WTC11 (cell line): ENCODE data around the gene ETV6. TPM values are rescaled to one million over a fixed set of nuclear protein-coding genes. Genes with fewer than 3 reads are reported as not detected.
A peak's percentile ranks its signal among the peaks of the same experiment; 100 is the strongest.

Source experiments
- ATAC-seq: fragments of 200-7000 bp; cut with Tn5 transposase; 2 replicates; pipeline ENCODE4 v1.10.0; 2021; ENCODE audit warnings: mild to moderate bottlenecking, moderate library complexity
- CTCF ChIA-PET: fragments of 300-600 bp; sonication (Branson Sonifier 250); formaldehyde crosslinking; loops from one replicate; lab custom pipeline; 2021; ENCODE audit warnings: antibody characterized with exemption; lab: Charles Lee
- POLR2A ChIA-PET: fragments of 350-600 bp; sonication (Branson Sonifier 250); formaldehyde crosslinking; loops from one replicate; lab custom pipeline; 2021; ENCODE audit warnings: antibody characterized with exemption; lab: Charles Lee
- DNase-seq: peaks from one replicate; pipeline ENCODE4 v3.0.0; 2021; ENCODE audit warnings: low spot score
- H3K27ac Mint-ChIP-seq: 2 replicates; pipeline ENCODE4 v1.8.0; 2021; ENCODE audit warnings: mixed read lengths
- H3K27me3 Mint-ChIP-seq: 2 replicates; pipeline ENCODE4 v1.8.0; 2021; ENCODE audit warnings: low read depth, mild to moderate bottlenecking, moderate library complexity, mixed read lengths
- H3K36me3 Mint-ChIP-seq: 2 replicates; pipeline ENCODE4 v1.8.0; 2021; ENCODE audit warnings: mixed read lengths
- H3K4me1 Mint-ChIP-seq: 2 replicates; pipeline ENCODE4 v1.8.0; 2022; ENCODE audit warnings: mixed read lengths
- H3K4me3 Mint-ChIP-seq: 2 replicates; pipeline ENCODE4 v1.8.0; 2021; ENCODE audit warnings: mild to moderate bottlenecking, moderate library complexity, mixed read lengths
- H3K9me3 Mint-ChIP-seq: 2 replicates; pipeline ENCODE4 v1.8.0; 2021; ENCODE audit warnings: mixed read lengths
- CREB1 ChIP-seq: sonication (generic); formaldehyde crosslinking; IDR thresholded peaks from 2 replicates; pipeline ENCODE4 v1.8.0; 2023; ENCODE audit warnings: mild to moderate bottlenecking, missing genetic modification reagents
- ELF4 ChIP-seq: sonication (generic); formaldehyde crosslinking; IDR thresholded peaks from 2 replicates; pipeline ENCODE4 v1.8.1; 2022; ENCODE audit warnings: low read depth, mild to moderate bottlenecking, moderate library complexity, missing genetic modification reagents
- FOXP1 ChIP-seq: sonication (generic); formaldehyde crosslinking; IDR thresholded peaks from 2 replicates; pipeline ENCODE4 v1.8.0; 2022; ENCODE audit warnings: missing genetic modification reagents, mild to moderate bottlenecking, moderate library complexity, borderline replicate concordance
- IRF2 ChIP-seq: sonication (generic); formaldehyde crosslinking; IDR thresholded peaks from 2 replicates; pipeline ENCODE4 v1.8.0; 2022; ENCODE audit warnings: low read depth, missing genetic modification reagents, borderline replicate concordance
- JUN ChIP-seq: sonication (generic); formaldehyde crosslinking; IDR thresholded peaks from 2 replicates; pipeline ENCODE4 v1.8.0; 2023; ENCODE audit warnings: mild to moderate bottlenecking, missing genetic modification reagents
- MXD4 ChIP-seq: fragments of 250-450 bp; sonication (Bioruptor Pico); IDR thresholded peaks from 2 replicates; pipeline ENCODE4 v1.8.0; 2021; ENCODE audit warnings: mild to moderate bottlenecking, moderate library complexity, borderline replicate concordance
- NR1H2 ChIP-seq: sonication (generic); formaldehyde crosslinking; IDR thresholded peaks from 2 replicates; pipeline ENCODE4 v1.9.0; 2021; ENCODE audit warnings: mild to moderate bottlenecking, moderate library complexity, missing genetic modification reagents
- RELA ChIP-seq: sonication (generic); formaldehyde crosslinking; IDR thresholded peaks from 2 replicates; pipeline ENCODE4 v1.8.1; 2022; ENCODE audit warnings: missing genetic modification reagents, mild to moderate bottlenecking, borderline replicate concordance
- TCF7 ChIP-seq: sonication (generic); formaldehyde crosslinking; IDR thresholded peaks from 2 replicates; pipeline ENCODE4 v1.8.0; 2022; ENCODE audit warnings: mild to moderate bottlenecking, low read depth, missing genetic modification reagents, moderate library complexity
- TEAD4 ChIP-seq: sonication (generic); formaldehyde crosslinking; IDR thresholded peaks from 2 replicates; pipeline ENCODE4 v1.8.0; 2022; ENCODE audit warnings: mild to moderate bottlenecking, missing genetic modification reagents
- ZNF121 ChIP-seq: sonication (generic); formaldehyde crosslinking; IDR thresholded peaks from 2 replicates; pipeline ENCODE4 v1.8.0; 2023; ENCODE audit warnings: missing genetic modification reagents
- ZNF138 ChIP-seq: sonication (generic); formaldehyde crosslinking; conservative IDR thresholded peaks from 2 replicates; pipeline ENCODE4 v1.8.1; 2022; ENCODE audit warnings: mild to moderate bottlenecking, moderate library complexity, missing genetic modification reagents
- ZNF232 ChIP-seq: sonication (generic); formaldehyde crosslinking; IDR thresholded peaks from 2 replicates; pipeline ENCODE4 v1.8.0; 2022; ENCODE audit warnings: mild to moderate bottlenecking, missing genetic modification reagents
- ZNF416 ChIP-seq: fragments of 250-450 bp; sonication (Bioruptor Pico); IDR thresholded peaks from 2 replicates; pipeline ENCODE4 v1.9.0; 2021; ENCODE audit warnings: mild to moderate bottlenecking, inconsistent platforms
- total RNA-seq: library from RNA; stranded (reverse); gene quantifications from 3 replicates; pipeline ENCODE4 v1.2.3, GENCODE V29; 2021
- TF ChIP-seq, protein P1 (sequence below): fragments of 250-450 bp; sonication (Bioruptor Pico); IDR thresholded peaks from 2 replicates; pipeline ENCODE4 v1.8.0; 2021; ENCODE audit warnings: mild to moderate bottlenecking
- TF ChIP-seq, protein P2 (sequence below): sonication (generic); formaldehyde crosslinking; IDR thresholded peaks from 2 replicates; pipeline ENCODE4 v1.8.1; 2022; ENCODE audit warnings: mild to moderate bottlenecking, moderate library complexity, missing genetic modification reagents
- TF ChIP-seq, protein P3 (sequence below): sonication (generic); formaldehyde crosslinking; IDR thresholded peaks from 2 replicates; pipeline ENCODE4 v1.8.1; 2023; ENCODE audit warnings: mild to moderate bottlenecking, missing genetic modification reagents, borderline replicate concordance
- TF ChIP-seq, protein P4 (sequence below): fragments of 250-450 bp; sonication (Bioruptor Pico); IDR thresholded peaks from 2 replicates; pipeline ENCODE4 v1.9.0; 2021; ENCODE audit warnings: mild to moderate bottlenecking
- TF ChIP-seq, protein P5 (sequence below): fragments of 250-450 bp; sonication (Bioruptor Pico); IDR thresholded peaks from 2 replicates; pipeline ENCODE4 v1.9.0; 2021; ENCODE audit warnings: mild to moderate bottlenecking

ETV6 gene
- total RNA-seq, 1 experiment from 2014 or later, result 23.5 TPM

DNA sequence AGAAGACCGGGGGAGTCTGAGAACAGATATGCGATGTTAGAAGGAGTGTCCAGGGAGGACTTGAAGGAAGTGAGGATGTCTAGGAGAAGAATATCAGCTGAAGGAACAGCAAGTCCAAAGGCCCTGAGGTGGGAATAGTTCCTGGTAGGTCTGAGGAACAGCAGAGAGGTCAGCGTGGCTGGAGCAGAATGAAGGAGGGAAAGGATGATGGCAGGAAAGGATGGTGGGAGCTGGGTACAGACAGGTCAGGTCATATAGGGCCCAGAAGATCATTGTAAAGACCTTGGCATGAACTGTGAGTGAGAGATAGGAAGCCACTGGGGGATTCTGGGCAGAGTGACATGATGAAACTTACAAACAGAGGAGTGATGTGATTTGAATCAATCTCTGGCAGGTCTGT lies 171.0 kb downstream of the ETV6 start (continued):
- TF ChIP-seq MXD4 (CRISPR knock-in tag), result no peak
- no peak for TF ChIP-seq CREB1 (CRISPR knock-in tag)
- TF ChIP-seq, protein P1, sequence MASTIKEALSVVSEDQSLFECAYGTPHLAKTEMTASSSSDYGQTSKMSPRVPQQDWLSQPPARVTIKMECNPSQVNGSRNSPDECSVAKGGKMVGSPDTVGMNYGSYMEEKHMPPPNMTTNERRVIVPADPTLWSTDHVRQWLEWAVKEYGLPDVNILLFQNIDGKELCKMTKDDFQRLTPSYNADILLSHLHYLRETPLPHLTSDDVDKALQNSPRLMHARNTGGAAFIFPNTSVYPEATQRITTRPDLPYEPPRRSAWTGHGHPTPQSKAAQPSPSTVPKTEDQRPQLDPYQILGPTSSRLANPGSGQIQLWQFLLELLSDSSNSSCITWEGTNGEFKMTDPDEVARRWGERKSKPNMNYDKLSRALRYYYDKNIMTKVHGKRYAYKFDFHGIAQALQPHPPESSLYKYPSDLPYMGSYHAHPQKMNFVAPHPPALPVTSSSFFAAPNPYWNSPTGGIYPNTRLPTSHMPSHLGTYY (CRISPR knock-in tag), result no peak
- TF ChIP-seq ZNF232, result no peak
- no peak for TF ChIP-seq ELF4

DNA sequence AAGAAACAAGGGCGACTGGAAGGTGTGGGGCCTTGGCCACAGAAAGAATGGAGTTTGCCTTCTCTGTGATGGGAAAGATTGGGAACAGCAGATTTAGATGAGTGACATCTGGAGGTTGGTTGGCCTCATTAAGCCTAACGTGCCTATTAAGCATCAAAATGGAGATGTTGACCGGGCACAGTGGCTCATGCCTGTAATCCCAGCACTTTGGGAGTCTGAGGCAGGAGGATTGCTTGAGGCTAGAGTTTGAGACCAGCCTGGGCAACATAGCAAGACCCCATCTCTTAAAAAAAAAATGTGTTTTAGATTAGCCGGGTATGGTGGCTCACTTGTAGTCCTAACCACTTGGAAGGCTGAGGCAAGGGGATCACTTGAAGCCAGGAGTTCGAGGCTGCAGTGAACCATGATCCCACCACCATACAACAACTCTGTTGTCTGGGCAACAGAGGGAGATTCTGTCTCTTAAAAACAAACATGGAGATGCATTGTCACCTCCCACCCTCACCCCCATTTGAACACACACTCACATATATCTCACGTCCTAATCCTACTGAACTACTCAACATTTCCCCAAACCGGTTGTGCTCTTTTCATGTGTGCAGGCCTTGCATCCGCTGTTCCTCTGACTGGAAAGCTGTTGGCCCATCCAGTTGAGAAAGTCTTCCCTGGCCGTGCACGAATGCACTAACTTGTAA lies 172.1 kb downstream of the ETV6 start:
- peaks cover 47% of the 10 kb centered on the region for H3K4me1 Mint-ChIP-seq
- ChIA-PET CTCF (interaction anchor here (1.3 kb wide), 1 partner anchor 9 kb away, joined by 3 read pairs; no protein-coding TSS in a partner anchor), POLR2A (no interaction called here)

DNA sequence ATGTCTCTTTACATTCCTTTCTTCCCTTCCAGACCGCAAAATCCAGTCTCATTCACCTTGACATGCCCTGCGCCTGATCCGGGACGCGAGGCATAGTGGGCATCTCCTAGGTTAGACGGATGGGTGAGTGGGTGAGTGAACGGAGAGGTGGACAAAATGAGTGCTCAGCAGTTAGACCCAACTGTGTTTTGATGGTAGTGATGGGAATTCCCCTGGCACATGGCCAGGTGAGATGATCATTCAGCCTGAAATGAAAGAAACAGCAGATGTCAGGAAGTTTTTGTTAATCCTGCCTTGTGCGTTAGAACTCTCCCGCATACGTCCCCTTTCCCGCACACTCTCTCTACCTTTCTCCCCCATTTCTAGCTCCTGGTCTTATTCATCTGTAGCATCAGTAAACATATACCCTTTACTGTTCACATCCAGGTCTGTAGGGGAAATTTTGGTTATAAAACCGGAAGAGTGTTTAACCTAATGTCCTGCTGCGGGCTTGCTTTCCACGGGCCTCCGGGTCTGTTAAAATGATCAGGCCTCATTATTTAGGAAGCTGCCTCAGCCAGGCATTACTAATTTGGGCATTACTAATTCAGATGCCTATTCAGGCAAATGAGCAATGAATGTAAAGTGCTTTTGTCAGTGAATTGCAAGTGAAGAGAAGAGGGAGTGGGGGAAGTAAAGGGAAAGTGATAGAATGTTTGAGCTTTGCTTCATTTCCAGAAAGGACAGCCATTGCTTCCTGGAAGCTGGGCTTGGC lies 172.8 kb downstream of the ETV6 start:
- ChIA-PET POLR2A (no interaction called here), CTCF (interaction anchor here (0.5 to 1.3 kb wide), 2 partner anchors 9 to 38 kb away, joined by 3 read pairs; no protein-coding TSS in a partner anchor)
- peaks cover 4% of the 10 kb centered on the region; the same call in 1 of the 2 replicates for H3K36me3 Mint-ChIP-seq
- peaks cover 44% of the 10 kb centered on the region for H3K4me1 Mint-ChIP-seq
- ATAC-seq, result no peak
- H3K4me3 Mint-ChIP-seq, result no peak overlapping the region
- H3K27ac Mint-ChIP-seq, result peak overlapping the region; percentile 91
- no peak for DNase-seq
- H3K27me3 Mint-ChIP-seq, result no peaks in the 10 kb centered on the region
- peaks cover 3% of the 10 kb centered on the region; the same call in 1 of the 2 replicates for H3K9me3 Mint-ChIP-seq
- TF ChIP-seq, protein P2, sequence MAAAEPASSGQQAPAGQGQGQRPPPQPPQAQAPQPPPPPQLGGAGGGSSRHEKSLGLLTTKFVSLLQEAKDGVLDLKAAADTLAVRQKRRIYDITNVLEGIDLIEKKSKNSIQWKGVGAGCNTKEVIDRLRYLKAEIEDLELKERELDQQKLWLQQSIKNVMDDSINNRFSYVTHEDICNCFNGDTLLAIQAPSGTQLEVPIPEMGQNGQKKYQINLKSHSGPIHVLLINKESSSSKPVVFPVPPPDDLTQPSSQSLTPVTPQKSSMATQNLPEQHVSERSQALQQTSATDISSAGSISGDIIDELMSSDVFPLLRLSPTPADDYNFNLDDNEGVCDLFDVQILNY (CRISPR knock-in tag), result no peak
- no peak for TF ChIP-seq CREB1 (CRISPR knock-in tag)
- TF ChIP-seq ZNF138 (CRISPR knock-in tag), result no peak
- TF ChIP-seq, protein P3, sequence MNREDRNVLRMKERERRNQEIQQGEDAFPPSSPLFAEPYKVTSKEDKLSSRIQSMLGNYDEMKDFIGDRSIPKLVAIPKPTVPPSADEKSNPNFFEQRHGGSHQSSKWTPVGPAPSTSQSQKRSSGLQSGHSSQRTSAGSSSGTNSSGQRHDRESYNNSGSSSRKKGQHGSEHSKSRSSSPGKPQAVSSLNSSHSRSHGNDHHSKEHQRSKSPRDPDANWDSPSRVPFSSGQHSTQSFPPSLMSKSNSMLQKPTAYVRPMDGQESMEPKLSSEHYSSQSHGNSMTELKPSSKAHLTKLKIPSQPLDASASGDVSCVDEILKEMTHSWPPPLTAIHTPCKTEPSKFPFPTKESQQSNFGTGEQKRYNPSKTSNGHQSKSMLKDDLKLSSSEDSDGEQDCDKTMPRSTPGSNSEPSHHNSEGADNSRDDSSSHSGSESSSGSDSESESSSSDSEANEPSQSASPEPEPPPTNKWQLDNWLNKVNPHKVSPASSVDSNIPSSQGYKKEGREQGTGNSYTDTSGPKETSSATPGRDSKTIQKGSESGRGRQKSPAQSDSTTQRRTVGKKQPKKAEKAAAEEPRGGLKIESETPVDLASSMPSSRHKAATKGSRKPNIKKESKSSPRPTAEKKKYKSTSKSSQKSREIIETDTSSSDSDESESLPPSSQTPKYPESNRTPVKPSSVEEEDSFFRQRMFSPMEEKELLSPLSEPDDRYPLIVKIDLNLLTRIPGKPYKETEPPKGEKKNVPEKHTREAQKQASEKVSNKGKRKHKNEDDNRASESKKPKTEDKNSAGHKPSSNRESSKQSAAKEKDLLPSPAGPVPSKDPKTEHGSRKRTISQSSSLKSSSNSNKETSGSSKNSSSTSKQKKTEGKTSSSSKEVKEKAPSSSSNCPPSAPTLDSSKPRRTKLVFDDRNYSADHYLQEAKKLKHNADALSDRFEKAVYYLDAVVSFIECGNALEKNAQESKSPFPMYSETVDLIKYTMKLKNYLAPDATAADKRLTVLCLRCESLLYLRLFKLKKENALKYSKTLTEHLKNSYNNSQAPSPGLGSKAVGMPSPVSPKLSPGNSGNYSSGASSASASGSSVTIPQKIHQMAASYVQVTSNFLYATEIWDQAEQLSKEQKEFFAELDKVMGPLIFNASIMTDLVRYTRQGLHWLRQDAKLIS, result no peak
- TF ChIP-seq IRF2 (CRISPR knock-in tag), result no peak
- TF ChIP-seq, protein P4, sequence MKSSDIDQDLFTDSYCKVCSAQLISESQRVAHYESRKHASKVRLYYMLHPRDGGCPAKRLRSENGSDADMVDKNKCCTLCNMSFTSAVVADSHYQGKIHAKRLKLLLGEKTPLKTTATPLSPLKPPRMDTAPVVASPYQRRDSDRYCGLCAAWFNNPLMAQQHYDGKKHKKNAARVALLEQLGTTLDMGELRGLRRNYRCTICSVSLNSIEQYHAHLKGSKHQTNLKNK, result no peak
- TF ChIP-seq JUN (CRISPR knock-in tag), result no peak
- no peak for TF ChIP-seq ZNF416 (CRISPR knock-in tag)
- no peak for TF ChIP-seq NR1H2 (CRISPR knock-in tag)
- no peak for TF ChIP-seq TCF7
- TF ChIP-seq TEAD4 (CRISPR knock-in tag), result no peak
- TF ChIP-seq MXD4 (CRISPR knock-in tag), result no peak

More for the DNA sequence above, 172.1 kb downstream of the ETV6 start:
- H3K36me3 Mint-ChIP-seq, result peaks cover 4% of the 10 kb centered on the region; the same call in 1 of the 2 replicates
- no peak for ATAC-seq
- H3K4me3 Mint-ChIP-seq, result no peak overlapping the region
- no peaks in the 10 kb centered on the region for H3K27me3 Mint-ChIP-seq
- no peak for DNase-seq
- H3K27ac Mint-ChIP-seq, result peak overlapping the region; percentile 91
- TF ChIP-seq, protein P5, sequence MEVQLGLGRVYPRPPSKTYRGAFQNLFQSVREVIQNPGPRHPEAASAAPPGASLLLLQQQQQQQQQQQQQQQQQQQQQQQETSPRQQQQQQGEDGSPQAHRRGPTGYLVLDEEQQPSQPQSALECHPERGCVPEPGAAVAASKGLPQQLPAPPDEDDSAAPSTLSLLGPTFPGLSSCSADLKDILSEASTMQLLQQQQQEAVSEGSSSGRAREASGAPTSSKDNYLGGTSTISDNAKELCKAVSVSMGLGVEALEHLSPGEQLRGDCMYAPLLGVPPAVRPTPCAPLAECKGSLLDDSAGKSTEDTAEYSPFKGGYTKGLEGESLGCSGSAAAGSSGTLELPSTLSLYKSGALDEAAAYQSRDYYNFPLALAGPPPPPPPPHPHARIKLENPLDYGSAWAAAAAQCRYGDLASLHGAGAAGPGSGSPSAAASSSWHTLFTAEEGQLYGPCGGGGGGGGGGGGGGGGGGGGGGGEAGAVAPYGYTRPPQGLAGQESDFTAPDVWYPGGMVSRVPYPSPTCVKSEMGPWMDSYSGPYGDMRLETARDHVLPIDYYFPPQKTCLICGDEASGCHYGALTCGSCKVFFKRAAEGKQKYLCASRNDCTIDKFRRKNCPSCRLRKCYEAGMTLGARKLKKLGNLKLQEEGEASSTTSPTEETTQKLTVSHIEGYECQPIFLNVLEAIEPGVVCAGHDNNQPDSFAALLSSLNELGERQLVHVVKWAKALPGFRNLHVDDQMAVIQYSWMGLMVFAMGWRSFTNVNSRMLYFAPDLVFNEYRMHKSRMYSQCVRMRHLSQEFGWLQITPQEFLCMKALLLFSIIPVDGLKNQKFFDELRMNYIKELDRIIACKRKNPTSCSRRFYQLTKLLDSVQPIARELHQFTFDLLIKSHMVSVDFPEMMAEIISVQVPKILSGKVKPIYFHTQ (CRISPR knock-in tag), result no peak
- TF ChIP-seq RELA (CRISPR knock-in tag) (no peak), FOXP1 (no peak), ZNF121 (CRISPR knock-in tag) (peak; percentile 94)
- TF ChIP-seq, protein P4, result no peak
- H3K9me3 Mint-ChIP-seq, result peaks cover 3% of the 10 kb centered on the region; the same call in 1 of the 2 replicates
